ENCODE data around the gene MED12L.

DNA sequence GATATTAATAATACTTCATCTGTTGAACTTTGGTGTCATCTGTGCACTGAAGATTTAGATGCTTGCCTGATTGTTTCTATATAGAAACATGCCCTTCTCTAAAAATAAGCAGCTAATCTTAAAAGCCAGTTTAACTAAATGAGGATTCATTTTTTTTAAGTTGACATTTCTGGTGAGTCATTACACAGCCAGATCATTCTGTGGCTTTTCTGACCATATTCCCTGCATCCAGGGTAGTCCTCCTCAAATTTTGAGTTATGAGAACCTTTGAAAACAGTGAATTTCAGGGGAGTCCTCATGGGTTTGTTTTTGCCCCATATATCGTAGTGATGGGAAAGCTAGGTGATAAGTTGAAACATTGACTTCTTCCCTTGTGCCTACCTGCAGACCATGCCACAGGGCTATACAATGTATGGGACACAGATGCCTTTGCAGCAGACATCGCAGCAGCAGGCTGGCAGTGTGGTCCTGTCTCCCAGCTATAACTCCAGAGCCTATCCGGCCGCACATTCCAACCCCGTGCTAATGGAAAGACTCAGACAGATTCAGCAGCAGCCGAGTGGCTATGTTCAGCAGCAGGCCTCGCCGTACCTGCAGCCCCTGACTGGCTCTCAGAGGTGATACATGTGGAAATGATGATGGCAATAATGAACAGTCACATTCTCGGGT, 325.6 kb downstream of the MED12L start:
- no peak for TF ChIP-seq POLR2A (IDR thresholded peaks at IDR 0.05)
- TF ChIP-seq, protein P1, sequence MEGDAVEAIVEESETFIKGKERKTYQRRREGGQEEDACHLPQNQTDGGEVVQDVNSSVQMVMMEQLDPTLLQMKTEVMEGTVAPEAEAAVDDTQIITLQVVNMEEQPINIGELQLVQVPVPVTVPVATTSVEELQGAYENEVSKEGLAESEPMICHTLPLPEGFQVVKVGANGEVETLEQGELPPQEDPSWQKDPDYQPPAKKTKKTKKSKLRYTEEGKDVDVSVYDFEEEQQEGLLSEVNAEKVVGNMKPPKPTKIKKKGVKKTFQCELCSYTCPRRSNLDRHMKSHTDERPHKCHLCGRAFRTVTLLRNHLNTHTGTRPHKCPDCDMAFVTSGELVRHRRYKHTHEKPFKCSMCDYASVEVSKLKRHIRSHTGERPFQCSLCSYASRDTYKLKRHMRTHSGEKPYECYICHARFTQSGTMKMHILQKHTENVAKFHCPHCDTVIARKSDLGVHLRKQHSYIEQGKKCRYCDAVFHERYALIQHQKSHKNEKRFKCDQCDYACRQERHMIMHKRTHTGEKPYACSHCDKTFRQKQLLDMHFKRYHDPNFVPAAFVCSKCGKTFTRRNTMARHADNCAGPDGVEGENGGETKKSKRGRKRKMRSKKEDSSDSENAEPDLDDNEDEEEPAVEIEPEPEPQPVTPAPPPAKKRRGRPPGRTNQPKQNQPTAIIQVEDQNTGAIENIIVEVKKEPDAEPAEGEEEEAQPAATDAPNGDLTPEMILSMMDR (IDR thresholded peaks at IDR 0.05), result no peak

Data from breast epithelium (tissue), 3 donors.